HT-29 (cell line): ENCODE measurements around the gene SNRPA1. TPM values are rescaled to one million over a fixed set of nuclear protein-coding genes. Genes with fewer than 3 reads are reported as not detected.
"Not testable (repeated sequence)": the region's sequence is repeated elsewhere in the genome, so short reads cannot be mapped to it uniquely, and the experiment has no call there.

Experiments
- DNase-seq: peaks from one replicate; pipeline ENCODE4 v3.0.0-alpha.2; 2015; ENCODE audit warnings: low spot score
- total RNA-seq: library from RNA; depleted of rRNA; stranded (reverse); fragments of >200 nt; shearing (Covaris generic); gene quantifications from 2 replicates; pipeline ENCODE4 v1.2.3, GENCODE V29; 2014; rRNA removed

SNRPA1 gene
- 57.3 and 63.0 TPM in 2 replicates for total RNA-seq

DNA sequence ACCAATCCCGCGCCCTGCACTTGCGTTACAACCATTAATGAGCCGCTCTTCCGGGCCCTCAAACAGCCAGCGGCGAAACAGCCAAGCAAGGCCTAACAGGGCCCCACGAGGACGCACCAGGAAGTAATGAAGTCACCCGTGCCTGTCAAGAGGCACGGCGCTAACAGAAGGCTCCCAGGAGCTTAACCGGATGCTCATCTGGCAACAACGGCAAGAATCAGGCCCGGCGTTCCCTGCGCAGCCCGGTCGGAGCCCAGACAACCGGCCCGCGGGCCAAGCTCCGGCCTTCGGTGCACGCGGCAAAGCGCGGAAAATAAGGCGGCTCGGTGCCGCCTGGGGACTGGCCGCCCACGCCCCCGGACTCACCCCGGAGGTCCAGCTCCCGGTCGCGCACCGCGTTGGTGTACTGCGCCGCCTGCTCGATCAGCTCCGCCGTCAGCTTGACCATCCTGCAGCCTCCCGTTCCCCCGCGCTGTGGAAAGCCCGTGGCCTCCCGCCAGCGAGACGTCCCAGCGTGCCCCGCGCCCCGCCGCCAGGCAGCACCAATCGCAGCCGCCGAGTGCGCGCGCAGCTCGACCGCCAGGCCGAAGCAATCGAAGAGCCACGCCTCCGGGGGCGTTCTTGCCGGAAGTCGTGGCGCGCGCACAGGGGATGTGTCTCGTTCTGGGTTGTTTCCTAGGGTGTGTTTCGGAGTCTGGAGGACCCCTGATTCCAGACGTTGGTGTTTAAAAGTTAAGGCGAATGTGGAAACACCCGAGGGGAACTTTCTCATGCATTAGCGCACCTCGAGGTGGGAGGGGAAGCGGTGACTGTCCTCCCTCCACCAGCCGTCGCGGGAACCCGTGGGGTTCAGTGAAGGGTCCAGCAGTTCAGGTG, at the start of gene SNRPA1:
TSS of gene SNRPA1 (minus strand) at position 518 of the 876 bp plus-strand sequence. CDS start at position 448, 70 bp downstream.
- peak; percentile 97 for DNase-seq

DNA sequence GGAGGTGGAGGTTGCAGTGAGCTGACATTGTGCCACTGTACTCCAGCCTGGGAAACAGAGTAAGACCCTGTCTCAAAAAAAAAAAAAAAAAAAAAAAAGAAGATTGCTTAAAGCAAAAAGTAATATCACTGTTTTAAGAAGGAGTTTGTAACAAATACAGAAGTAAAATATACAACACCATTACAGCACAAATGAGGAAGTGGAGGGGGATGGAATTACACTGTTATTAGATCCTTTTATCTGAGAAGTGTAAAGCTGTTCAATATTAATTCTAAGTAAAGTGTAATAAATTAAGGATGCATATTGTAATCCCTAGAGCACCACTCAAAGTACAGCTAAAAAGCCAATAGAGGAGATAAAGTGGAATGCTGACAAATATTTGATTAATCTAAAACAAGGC, 47.0 kb upstream of the SNRPA1 start:
- no peak for DNase-seq

- DNase-seq: no peak
These were observed 43.5 kb upstream of the SNRPA1 start for GRCh38 chr15:101338502-101339057.

DNA sequence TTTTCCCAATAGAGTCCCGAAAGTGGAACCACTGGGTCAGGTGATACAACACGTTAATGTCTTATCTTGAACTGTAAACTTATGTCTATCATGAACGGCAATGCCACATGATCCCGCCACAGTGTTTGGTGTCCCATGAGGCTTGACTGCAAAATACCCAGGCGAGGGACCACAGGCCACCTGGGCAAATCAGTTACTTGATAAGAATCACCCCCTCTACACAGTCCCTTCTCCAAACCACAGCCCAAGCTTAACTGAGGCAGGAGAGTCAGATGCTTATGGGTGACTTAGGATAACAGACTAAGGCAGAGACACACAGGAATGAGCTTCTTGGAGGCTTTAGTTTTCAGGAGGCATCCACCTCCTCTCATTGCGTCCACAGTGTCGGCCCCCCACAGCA, 42.9 kb upstream of the SNRPA1 start:
- DNase-seq: no peak

DNA sequence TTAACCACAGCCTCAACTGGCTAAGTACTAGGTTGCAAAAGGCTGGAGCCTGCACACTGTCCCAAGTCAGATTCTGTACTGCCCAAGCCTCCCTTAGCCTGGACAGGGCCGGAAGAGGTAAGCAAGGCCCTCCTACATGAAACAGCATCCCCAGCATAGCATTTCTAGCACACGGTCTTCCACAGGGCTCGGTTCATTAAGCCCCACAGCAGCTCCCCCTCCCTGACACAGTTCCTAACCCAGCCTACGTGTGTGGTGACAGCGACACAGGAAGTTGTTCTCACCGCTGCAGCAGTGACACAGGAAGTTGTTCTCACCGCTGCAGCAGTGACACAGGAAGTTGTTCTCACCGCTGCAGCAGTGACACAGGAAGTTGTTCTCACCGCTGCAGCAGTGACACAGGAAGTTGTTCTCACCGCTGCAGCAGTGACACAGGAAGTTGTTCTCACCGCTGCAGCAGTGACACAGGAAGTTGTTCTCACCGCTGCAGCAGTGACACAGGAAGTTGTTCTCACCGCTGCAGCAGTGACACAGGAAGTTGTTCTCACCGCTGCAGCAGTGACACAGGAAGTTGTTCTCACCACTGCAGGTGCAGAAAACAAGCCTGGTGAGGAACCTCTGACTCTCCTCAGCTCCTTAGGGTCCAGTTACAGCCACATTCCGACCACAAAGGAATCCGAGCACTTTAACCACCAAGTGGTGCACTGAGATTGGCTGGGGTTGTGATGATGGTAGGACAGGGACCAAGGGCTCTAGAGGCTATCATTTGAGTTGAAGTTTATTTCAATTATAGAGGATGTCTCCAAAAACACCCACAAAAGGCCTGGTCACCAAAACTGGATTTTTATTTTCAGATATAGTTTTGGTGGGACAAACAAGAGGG, 39.1 kb upstream of the SNRPA1 start:
- not testable (repeated sequence) for DNase-seq

GRCh38 chr15:101332061-101332467, 37.0 kb upstream of the SNRPA1 start:
- DNase-seq: no peak

DNA sequence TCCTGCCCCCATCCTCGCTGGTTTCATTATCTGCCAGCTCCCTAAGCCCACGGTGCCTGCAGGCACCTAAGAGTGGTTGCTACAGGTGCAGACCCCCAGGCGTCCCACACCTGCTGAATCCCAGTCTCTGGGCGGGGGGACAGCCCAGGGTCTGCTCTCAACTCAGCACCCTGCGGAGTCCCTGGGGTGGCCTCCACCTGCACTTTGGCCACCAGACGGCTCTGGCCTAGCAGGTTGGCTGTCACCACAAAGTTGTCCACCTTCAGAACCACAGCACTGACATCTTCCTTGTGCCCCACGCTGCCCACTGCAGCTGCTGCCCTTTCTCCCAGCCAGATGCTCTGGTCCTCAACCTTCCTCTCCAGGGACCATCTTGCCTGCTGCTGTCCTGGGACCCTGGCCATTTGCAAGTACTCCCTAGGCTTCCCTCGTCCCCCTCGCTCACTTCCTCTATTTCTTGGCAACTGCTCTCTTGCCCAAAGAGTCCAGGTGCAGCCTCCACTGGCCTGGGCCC, 34.9 kb upstream of the SNRPA1 start:
- DNase-seq: no peak

DNA sequence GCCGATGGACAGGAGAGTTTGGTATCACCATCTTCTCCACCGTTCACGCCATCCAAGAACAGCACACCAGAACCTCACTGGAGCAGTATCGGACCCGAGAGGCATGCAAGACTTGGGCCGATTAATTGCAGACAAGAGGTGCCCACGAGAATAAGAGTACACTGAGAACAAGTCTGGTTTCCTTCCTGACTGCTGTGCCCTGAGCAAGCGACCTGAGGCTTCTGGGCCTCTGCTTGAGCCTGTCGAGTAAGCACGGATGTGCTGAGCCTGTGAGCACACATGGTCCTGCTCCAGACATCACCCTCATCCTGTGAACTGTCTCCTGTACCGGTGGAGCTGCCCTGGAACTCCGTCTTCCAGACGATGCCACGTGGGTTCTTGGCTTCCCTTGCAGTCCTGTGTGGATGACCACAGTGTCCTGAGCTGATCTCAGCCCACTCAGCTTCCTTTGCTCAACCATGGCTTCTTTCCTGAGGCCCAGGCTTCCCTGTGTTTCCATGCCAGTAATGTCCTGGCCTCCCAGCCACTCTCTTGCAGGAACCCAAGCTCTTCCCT, 34.3 kb upstream of the SNRPA1 start:
- DNase-seq: no peak

DNA sequence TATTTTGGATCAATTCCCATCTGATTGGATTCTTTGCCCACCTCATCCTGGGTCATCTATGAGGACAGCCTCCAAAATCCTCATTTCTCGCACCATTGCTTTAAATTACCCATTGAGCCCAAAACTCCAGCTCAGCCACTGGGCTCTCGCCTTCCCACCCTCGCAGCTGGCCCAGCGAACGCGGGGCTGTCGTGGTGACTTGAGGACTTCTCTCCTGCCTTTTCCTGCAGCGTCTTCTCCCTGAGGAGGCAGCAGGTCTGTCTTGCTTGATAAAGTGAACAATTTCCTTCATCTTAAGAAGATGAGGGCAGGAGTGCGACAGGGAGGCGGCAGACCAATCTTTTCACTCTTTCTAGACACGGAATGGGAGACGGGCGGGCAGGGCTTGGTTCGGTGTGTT, 33.0 kb upstream of the SNRPA1 start:
- no peak for DNase-seq

DNA sequence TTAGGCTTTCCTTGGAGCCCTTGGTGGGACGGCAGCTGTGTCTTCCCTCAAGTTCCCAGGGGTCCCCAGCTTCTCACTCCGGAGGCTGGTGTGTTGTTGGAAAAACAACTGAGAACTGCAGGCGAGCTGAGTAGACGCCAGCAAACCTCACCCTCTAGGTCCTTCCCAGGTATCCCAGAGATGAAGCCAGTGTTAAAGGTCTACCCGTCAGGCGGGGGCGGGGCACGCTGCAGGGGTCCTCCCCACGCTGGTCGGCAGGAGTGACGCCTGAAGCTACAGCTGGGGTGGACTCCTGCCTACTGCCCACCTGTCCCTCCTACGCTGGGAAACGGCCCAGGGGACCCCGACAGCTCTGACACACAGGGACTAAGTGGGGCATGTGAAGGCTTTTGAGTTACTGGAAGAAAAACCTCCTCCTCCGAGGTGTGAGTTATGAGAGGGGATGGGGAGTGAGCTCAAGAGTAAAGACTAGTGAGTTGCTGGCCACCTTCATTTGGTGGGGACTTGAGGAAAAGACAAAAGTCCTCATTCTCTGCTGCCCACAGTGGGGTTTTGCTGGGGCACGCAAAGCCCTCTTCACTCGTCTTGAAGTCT, 32.2 kb upstream of the SNRPA1 start:
- no peak for DNase-seq

- DNase-seq: no peak
These were observed 31.6 kb upstream of the SNRPA1 start for GRCh38 chr15:101326462-101327146.

DNA sequence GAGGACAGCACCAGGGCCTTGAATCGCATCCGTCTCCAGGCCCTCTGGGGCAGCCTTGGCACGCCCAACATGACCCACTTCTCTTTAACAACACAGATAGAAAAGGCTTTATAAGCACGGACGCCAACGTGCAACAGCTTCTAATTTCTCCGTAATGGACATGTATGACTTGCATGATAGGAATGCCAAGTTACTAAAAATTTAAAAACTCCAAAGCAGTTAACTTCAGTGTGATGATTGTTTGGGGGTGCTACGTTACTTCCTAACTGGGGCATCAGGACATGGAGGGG, 30.9 kb upstream of the SNRPA1 start:
- DNase-seq: no peak

GRCh38 chr15:101325263-101326025, 30.4 kb upstream of the SNRPA1 start:
- DNase-seq: no peak

- peak; percentile 30 for DNase-seq
These were observed 29.6 kb upstream of the SNRPA1 start for GRCh38 chr15:101324524-101325177.

DNA sequence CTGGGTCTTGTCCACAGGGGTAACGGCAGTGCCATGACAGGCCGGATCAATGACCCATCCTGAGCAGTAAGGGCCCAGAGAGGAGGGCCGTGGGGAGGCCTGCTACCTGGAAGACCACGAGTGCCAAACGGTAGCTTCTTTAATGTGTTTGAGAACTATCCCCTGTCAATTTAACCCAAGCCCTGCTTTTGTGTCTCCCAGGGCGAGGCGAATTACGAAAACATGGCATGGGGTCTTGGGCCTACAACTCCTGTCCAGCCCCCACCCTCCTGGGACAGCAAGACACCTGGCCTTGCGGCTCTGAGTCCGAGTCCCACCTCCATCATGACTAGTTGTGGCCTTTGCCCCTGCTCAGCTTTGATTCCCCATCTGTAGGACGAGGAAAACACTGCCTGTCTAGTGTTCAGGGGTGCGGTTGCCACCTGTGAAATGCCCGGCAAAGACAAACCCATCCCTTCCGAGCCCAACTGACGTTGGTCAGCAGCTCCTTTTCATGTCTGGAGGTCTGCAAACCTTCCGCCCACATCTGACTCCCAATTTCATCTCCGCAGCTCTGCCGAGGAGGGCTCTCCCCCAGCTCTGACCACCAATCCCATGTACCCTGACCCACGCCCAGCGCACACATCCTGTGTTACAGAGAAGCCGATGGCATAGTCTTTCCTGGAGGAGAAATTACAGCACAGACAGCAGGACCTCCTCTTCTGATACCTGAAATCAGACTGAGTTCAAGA, 28.9 kb upstream of the SNRPA1 start:
- DNase-seq: no peak

- no peak for DNase-seq
These were observed 27.9 kb upstream of the SNRPA1 start for GRCh38 chr15:101322854-101323477.

GRCh38 chr15:101322016-101322695, 27.1 kb upstream of the SNRPA1 start:
- no peak for DNase-seq
